ENCODE results near the gene ESRP2. TPM values are rescaled to one million over a fixed set of nuclear protein-coding genes. Genes with fewer than 3 reads are reported as not detected.

ESRP2 gene
- total RNA-seq, 1 donor from 2014 or later, result 0.73 TPM

DNA sequence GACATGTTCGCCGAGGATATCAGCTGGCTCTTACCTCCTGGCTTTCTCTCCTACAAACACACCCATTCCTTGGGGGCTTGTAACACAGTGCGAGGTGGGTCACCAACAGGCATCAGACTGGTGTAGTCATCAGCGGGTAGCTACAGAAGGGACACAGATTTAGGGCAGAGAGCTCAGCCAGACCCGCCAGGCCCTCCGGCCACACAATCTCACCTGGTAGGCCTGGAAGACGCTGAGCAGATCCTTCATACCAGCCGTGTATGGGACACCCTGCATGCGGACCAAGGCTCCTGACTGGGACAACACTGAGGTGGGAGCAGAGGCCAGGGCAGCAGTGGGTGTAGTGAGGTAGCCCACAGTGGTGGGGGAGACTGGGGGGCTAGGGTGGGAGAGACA is 5.8 kb downstream of the ESRP2 start:
- ATAC-seq (ENCODE audit: poor library complexity) (no peak), DNase-seq (no peak)
- intact Hi-C loops (cut with DNase I), result no loop called here

DNA sequence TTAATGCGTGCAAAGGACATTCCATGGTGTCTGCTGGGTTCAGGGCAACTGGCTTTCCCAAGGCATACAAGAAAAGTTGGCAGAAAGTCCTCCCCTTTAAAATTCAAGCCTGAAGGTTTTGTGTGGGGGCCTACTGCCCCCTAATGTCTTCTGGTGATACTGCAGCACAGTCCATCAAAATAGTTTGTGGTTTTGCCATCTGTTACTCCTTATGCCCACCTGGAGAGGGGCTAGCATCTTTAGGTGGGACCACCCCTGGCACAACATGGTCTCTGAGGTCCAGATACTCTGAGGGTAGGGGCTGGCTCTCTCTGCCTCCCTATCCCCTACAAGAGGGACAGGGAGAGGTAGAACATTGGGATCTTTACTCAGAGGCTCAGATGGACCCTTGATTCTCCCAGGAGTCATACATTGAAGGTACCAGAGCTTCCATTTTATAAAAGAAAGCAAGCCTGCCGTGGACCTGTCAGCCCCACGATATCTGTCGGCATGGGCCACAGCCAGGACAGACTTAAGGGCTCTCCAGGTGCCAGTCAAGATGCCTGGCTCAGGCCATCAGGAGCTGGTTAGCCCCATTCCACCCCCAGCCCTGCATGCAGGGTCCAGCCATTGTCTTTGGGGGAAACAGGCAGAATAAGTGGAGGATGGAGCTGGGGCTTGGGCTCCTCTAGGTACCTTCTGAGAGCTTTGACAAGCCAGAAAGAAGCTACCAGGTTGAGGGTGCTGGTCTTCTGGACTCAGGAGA is 6.3 kb downstream of the ESRP2 start:
- DNase-seq, result no peak
- peak; percentile 56 for ATAC-seq (ENCODE audit: poor library complexity)
- intact Hi-C loops (cut with DNase I), result loop anchor here (5.0 to 10.0 kb wide), 2 partner anchors 142 to 405 kb away; partner anchors contain the start of gene NFATC3

- ATAC-seq (ENCODE audit: poor library complexity), result no peak
- intact Hi-C loops (cut with DNase I), result loop anchor here (5.0 to 10.0 kb wide), 2 partner anchors 141 to 404 kb away; partner anchors contain the start of gene NFATC3
- no peak for DNase-seq
These were observed 7.3 kb downstream of the ESRP2 start for GRCh38 chr16:68228652-68229051.

- intact Hi-C loops (cut with DNase I), result loop anchor here (5.0 to 10.0 kb wide), 2 partner anchors 141 to 403 kb away; partner anchors contain the start of gene NFATC3
- DNase-seq, result no peak
- ATAC-seq (ENCODE audit: poor library complexity), result no peak
These were observed 7.9 kb downstream of the ESRP2 start for GRCh38 chr16:68227850-68228553.

DNA sequence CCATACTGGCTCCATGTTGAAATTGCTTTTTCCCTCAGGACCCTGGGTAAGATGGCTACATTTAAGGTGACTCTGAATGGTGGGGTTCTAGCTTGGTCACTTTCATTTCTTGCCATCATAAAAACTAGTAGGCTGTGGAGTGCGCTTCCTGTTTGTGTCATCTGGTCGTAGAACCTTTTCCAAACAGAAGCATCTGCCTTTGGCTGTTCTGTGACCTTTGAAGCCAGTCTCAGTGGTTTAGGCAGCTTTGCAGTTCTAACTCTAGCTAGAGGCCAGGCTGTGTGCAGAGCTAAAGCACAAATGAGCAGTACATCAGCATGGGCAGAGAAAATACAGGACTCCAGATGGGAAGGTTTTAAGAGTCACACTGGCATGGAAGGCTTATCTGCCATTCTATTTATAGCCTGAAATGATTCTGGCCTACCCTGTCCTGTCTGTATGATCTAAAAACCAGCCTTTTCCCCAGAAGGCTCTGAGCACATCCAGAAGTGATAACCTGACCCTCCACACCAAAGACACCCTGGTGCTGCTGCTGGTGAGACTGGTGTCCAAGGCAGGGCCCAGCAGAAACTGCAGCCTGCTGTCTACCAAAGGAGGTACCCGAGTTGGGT is 8.6 kb downstream of the ESRP2 start:
- intact Hi-C loops (cut with DNase I), result loop anchor here (5.0 to 10.0 kb wide), 2 partner anchors 140 to 402 kb away; partner anchors contain the start of gene NFATC3
- DNase-seq (no peak), ATAC-seq (ENCODE audit: poor library complexity) (no peak)

- intact Hi-C loops (cut with DNase I), result loop anchor here (5.0 to 10.0 kb wide), 2 partner anchors 139 to 401 kb away; partner anchors contain the start of gene NFATC3
- DNase-seq, result no peak
- ATAC-seq (ENCODE audit: poor library complexity), result no peak
These were observed 9.8 kb downstream of the ESRP2 start for GRCh38 chr16:68226116-68226515.

DNA sequence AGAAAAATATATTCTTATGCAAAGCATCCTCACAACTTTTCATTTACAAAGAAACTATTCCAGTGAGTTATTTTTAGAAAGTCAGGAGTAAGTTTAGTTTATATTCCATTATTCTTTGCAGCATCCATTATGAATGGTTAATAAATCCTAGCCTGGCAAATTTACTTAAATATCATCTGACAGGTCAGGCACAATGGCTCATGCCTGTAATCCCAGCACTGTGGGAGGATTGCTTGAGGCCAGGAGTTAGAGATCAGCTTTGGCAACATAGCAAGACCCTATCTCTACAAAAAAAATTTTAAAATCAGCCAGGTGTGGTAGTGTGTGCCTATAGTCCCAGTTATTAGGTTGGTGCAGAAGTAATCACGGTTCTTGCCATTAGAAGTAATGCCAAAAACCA is 12.9 kb downstream of the ESRP2 start:
- no peak for DNase-seq
- no peak for ATAC-seq (ENCODE audit: poor library complexity)
- intact Hi-C loops (cut with DNase I), result loop anchor here (10.0 kb wide), 1 partner anchor 398 kb away; no protein-coding TSS in a partner anchor

DNA sequence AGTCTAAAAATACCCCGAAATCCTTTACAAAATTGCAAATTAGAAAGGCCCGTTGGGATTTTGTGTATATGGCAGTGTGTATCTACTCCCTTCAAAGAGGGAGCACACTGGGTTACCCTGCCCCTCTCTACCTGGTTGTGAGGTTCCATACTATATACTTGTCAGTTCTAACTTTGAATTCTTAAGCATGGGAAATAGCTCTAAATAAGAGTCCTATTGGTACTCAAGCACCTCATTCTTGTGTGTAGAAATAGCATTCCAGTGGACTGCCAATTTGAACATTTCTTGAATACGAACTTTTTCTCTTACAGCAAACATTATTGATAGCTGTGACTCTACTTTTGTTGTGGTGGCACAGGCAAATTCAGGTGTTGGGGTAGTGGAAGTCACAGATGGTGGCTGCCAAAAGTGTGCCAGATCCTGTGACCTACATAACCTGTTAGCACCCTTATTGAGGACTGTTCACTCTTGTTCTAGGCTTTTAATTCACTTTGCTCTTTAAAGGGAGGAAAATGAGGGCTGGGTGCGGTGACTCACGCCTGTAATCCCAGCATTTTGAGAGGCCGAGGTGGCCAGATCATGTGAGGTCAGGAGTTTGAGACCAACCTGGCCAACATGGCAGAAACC is 16.1 kb downstream of the ESRP2 start:
- ATAC-seq (ENCODE audit: poor library complexity) (no peak), DNase-seq (no peak)
- intact Hi-C loops (cut with DNase I), result loop anchor here (10.0 kb wide), 1 partner anchor 395 kb away; no protein-coding TSS in a partner anchor

GRCh38 chr16:68217506-68217905 is 18.4 kb downstream of the ESRP2 start:
- intact Hi-C loops (cut with DNase I), result no loop called here
- no peak for DNase-seq
- ATAC-seq (ENCODE audit: poor library complexity), result no peak

DNA sequence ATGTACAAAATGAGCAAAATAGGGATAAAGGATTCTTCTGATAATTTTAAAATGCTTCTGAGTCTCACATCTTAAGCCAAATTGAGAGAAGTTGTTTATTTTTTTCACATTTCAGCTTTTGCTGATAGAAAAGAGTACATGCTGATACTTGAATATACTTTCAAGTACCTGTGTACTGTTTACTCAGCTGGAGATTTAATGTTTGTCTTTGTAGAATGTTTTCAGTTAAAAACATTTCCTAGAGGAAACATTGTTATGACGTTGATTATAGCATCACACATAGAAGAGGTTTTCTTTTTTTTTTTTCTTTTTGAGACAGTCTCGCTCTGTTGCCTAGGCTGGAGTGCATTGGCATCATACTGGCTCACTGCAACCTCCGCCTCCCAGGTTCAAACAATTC is 19.7 kb downstream of the ESRP2 start:
- intact Hi-C loops (cut with DNase I), result no loop called here
- DNase-seq (no peak), ATAC-seq (ENCODE audit: poor library complexity) (no peak)

DNA sequence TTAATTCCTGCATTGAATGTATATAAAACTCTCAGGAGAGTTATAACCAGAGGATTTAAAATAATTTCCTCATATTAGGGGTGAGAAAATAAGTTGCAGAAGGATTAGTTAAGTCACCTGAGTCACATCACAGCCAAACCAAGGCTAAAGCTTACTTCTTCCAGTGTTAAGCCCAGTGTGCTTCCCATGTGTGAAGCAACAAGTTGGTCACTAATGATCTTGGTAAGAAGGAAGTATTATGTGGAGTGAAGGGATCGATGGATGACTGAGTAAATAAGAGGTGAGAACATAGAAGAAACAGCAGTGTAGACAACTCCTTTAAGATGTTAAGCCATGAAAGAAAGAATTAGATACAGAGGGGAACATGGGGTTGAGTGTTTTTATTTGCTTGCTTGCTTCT is 20.6 kb downstream of the ESRP2 start:
- no peak for DNase-seq
- intact Hi-C loops (cut with DNase I), result no loop called here
- no peak for ATAC-seq (ENCODE audit: poor library complexity)

GRCh38 chr16:68214726-68215125 is 21.2 kb downstream of the ESRP2 start:
- intact Hi-C loops (cut with DNase I), result no loop called here
- DNase-seq (no peak), ATAC-seq (ENCODE audit: poor library complexity) (peak; percentile 75)

DNA sequence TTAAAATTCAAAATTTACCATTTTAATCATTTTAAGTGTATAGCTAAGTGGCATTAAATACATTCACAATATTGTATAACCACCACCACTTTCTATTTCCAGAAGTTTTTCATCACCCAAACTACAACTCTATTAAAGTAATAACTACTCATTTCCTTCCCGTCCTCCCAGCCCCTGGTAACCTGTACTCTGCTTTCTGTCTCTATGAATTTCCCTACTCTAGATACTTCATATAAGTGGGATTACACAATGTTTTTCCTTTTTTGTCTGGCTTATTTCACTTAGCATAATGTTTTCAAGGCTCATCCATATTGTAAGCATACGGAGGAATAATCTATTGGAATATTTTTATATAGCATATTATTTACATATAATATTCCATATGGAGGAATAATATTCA is 29.7 kb downstream of the ESRP2 start:
- no peak for ATAC-seq (ENCODE audit: poor library complexity)
- intact Hi-C loops (cut with DNase I), result no loop called here
- no peak for DNase-seq

DNA sequence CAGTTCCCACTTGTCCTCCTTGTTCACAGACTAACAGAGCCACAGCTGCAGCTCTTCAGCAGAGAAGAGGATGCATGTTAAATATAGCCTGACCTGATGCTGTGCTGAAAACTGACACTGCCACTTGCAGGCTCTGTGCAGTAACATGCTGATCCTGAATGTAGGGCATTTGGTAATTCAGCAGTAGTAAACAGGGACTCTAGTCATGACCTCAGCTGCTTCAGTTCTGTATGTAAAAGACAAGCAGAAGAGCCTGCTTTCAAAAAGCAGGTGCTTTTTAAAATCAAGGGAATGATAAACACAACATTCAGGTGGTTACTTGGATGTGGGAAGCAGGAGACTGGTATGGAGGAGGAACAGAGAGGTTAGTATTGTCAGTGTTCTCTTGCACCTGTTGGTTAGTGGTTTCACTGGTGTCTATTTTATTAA is 33.8 kb downstream of the ESRP2 start:
- ATAC-seq (ENCODE audit: poor library complexity), result peak; percentile 91
- intact Hi-C loops (cut with DNase I), result no loop called here
- no peak for DNase-seq

DNA sequence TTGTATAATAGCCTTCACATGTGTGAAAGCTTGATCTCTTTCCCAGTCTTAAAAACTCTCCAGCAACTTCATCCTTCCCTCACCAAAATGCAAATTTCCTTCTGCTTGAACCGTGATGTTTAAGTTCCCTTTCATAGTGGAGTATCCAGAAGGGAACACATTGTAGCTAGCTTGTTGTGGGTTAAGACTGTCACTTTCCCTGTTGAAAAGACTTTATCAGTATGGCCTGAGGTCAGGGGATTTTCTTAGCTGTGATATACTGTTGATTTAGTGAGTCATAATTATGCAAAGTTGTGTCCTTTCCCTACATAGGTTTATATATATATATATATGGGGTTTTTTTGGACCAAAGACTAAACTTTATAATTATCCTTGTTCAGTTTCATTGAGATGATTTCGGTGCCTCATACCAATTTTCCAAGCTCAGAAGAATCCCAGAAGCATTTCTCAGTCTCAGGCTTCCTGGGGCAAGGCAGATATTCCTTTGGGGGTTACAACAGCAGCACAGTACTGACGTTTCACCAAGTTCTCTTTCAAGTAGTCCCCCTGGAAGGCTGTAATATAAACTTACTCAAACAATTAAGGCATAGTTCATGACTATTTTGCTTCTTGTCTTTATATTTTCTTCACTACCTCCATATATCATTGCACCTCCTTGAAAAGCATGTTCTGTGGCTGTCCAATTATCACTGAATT is 35.7 kb downstream of the ESRP2 start:
- ATAC-seq (ENCODE audit: poor library complexity) (no peak), DNase-seq (no peak)
- intact Hi-C loops (cut with DNase I), result no loop called here

DNA sequence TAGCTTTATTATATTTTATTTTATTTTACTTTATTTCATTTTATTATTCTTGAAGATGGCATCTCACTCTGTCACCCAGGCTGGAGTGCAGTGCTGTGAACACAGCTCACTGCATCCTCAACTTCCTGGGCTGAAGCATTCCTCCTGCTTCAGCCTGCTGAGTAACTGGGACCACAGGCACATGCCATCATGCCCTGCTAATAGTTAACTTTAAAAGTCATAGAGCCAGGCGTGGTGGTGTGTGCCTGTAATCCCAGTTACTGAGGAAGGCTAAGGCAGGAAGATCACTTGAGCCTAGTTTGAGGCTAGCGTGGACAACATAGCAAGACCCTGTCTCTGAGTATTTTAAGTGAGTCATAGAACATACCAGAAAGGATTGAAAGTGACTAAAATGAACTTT is 38.7 kb downstream of the ESRP2 start:
- ATAC-seq (ENCODE audit: poor library complexity) (no peak), DNase-seq (no peak)
- intact Hi-C loops (cut with DNase I), result no loop called here

GRCh38 chr16:68194251-68194650 is 41.7 kb downstream of the ESRP2 start:
- DNase-seq, result no peak
- intact Hi-C loops (cut with DNase I), result no loop called here
- no peak for ATAC-seq (ENCODE audit: poor library complexity)

- intact Hi-C loops (cut with DNase I), result no loop called here
- no peak for ATAC-seq (ENCODE audit: poor library complexity)
- DNase-seq, result no peak
These were observed 45.0 kb downstream of the ESRP2 start for GRCh38 chr16:68190736-68191510.

Measured in Right ventricle myocardium superior (tissue), 1 donor.